Measurements from ENCODE around the gene CCR9. TPM values are rescaled to one million over a fixed set of nuclear protein-coding genes. Genes with fewer than 3 reads are reported as not detected.

The CCR9 gene
- polyA plus RNA-seq, 1 donor from 2014 or later, result not detected

GRCh38 chr3:45868213-45868612, 18.1 kb upstream of the CCR9 start:
- Histone ChIP-seq H2AFZ (ENCODE audit: low read depth, low read length) (no peak overlapping the region), H3K9me3 (ENCODE audit: low read length) (no peaks in the 10 kb centered on the region), H3K4me2 (ENCODE audit: low read length) (no peak overlapping the region), H3K36me3 (ENCODE audit: insufficient read depth, low read length) (no peaks in the 10 kb centered on the region), H3K9me2 (ENCODE audit: insufficient read depth, low read length) (no peaks in the 10 kb centered on the region), H3K9ac (ENCODE audit: low read length) (no peak overlapping the region), H3K27me3 (ENCODE audit: insufficient read depth, low read depth, low read length) (no peaks in the 10 kb centered on the region), H3F3A (ENCODE audit: insufficient read depth, low read length, poor library complexity, severe bottlenecking) (no peaks in the 10 kb centered on the region), H3K4me3 (ENCODE audit: low read length) (no peak overlapping the region), H4K20me1 (ENCODE audit: insufficient read depth) (no peaks in the 10 kb centered on the region), H3K27ac (ENCODE audit: low read length) (no peak overlapping the region), H3K79me2 (replicated peaks; ENCODE audit: insufficient read depth, low read length) (no peaks in the 10 kb centered on the region)
- no peak for TF ChIP-seq EZH2 (IDR thresholded peaks at IDR 0.05; ENCODE audit: borderline replicate concordance, insufficient read depth, low read length, poor library complexity, severe bottlenecking)
- TF ChIP-seq EP300 (conservative IDR thresholded peaks at IDR 0.05; ENCODE audit: poor library complexity, severe bottlenecking), result no peak
- no peak for TF ChIP-seq TAF1 (IDR thresholded peaks at IDR 0.05; ENCODE audit: low read depth)
- TF ChIP-seq SMC3 (conservative IDR thresholded peaks at IDR 0.05; ENCODE audit: poor library complexity), result no peak
- TF ChIP-seq POLR2AphosphoS5 (IDR thresholded peaks at IDR 0.05), result no peak
- no peak for TF ChIP-seq RAD21 (conservative IDR thresholded peaks at IDR 0.05)
- no peak for TF ChIP-seq MXI1 (conservative IDR thresholded peaks at IDR 0.05; ENCODE audit: poor library complexity, severe bottlenecking)
- TF ChIP-seq CTCF (IDR thresholded peaks at IDR 0.05; ENCODE audit: poor library complexity, severe bottlenecking), result no peak
- no peak for TF ChIP-seq REST (IDR thresholded peaks at IDR 0.05; ENCODE audit: borderline replicate concordance)

GRCh38 chr3:45868650-45869049, 17.7 kb upstream of the CCR9 start:
- no peak overlapping the region for H3K9ac ChIP-seq (ENCODE audit: low read length)
- H2AFZ ChIP-seq (ENCODE audit: low read depth, low read length), result no peak overlapping the region
- H3K27me3 ChIP-seq (ENCODE audit: insufficient read depth, low read depth, low read length), result no peaks in the 10 kb centered on the region
- H3K9me3 ChIP-seq (ENCODE audit: low read length), result no peaks in the 10 kb centered on the region
- no peak overlapping the region for H3K4me3 ChIP-seq (ENCODE audit: low read length)
- no peaks in the 10 kb centered on the region for H3K79me2 ChIP-seq (replicated peaks; ENCODE audit: insufficient read depth, low read length)
- H3K36me3 ChIP-seq (ENCODE audit: insufficient read depth, low read length), result no peaks in the 10 kb centered on the region
- H3K9me2 ChIP-seq (ENCODE audit: insufficient read depth, low read length), result no peaks in the 10 kb centered on the region
- H3K4me2 ChIP-seq (ENCODE audit: low read length), result no peak overlapping the region
- H3F3A ChIP-seq (ENCODE audit: insufficient read depth, low read length, poor library complexity, severe bottlenecking), result no peaks in the 10 kb centered on the region
- no peak overlapping the region for H3K27ac ChIP-seq (ENCODE audit: low read length)
- TF ChIP-seq TAF1 (IDR thresholded peaks at IDR 0.05; ENCODE audit: low read depth), result no peak
- TF ChIP-seq REST (IDR thresholded peaks at IDR 0.05; ENCODE audit: borderline replicate concordance), result no peak
- no peak for TF ChIP-seq SMC3 (conservative IDR thresholded peaks at IDR 0.05; ENCODE audit: poor library complexity)
- no peak for TF ChIP-seq POLR2AphosphoS5 (IDR thresholded peaks at IDR 0.05)
- TF ChIP-seq EP300 (conservative IDR thresholded peaks at IDR 0.05; ENCODE audit: poor library complexity, severe bottlenecking), result no peak
- no peak for TF ChIP-seq CTCF (IDR thresholded peaks at IDR 0.05; ENCODE audit: poor library complexity, severe bottlenecking)
- TF ChIP-seq EZH2 (IDR thresholded peaks at IDR 0.05; ENCODE audit: borderline replicate concordance, insufficient read depth, low read length, poor library complexity, severe bottlenecking), result no peak
- TF ChIP-seq MXI1 (conservative IDR thresholded peaks at IDR 0.05; ENCODE audit: poor library complexity, severe bottlenecking), result no peak
- no peak for TF ChIP-seq RAD21 (conservative IDR thresholded peaks at IDR 0.05)
- H4K20me1 ChIP-seq (ENCODE audit: insufficient read depth), result no peaks in the 10 kb centered on the region
